ENCODE measurements around the gene PSMC1.
"Not testable (repeated sequence)": the region's sequence is repeated elsewhere in the genome, so short reads cannot be mapped to it uniquely, and the experiment has no call there.

PSMC1 gene

GRCh38 chr14:90256354-90257131 is at the start of gene PSMC1:
Gene PSMC1 (plus strand): TSS chr14:90256553. CDS start chr14:90256598, 45 bp downstream.
- FAIRE-seq (no peak), DNase-seq (ENCODE audit: low spot score) (peak; percentile 71)

- FAIRE-seq = no peak
- DNase-seq (ENCODE audit: low spot score) = no peak
These were observed 43.1 kb upstream of the PSMC1 start for GRCh38 chr14:90213099-90213748.

- FAIRE-seq = no peak
- no peak for DNase-seq (ENCODE audit: low spot score)
These were observed 27.9 kb upstream of the PSMC1 start for GRCh38 chr14:90228478-90228877.

GRCh38 chr14:90229942-90230341 is 26.4 kb upstream of the PSMC1 start:
- not testable (repeated sequence) for FAIRE-seq; DNase-seq (ENCODE audit: low spot score)

- FAIRE-seq = no peak
- no peak for DNase-seq (ENCODE audit: low spot score)
These were observed 21.0 kb upstream of the PSMC1 start for GRCh38 chr14:90235179-90235976.

- no peak for DNase-seq (ENCODE audit: low spot score)
- no peak for FAIRE-seq
These were observed 17.2 kb upstream of the PSMC1 start for GRCh38 chr14:90239139-90239538.

GRCh38 chr14:90242444-90242843 is 13.9 kb upstream of the PSMC1 start:
- FAIRE-seq (no peak), DNase-seq (ENCODE audit: low spot score) (no peak)

- FAIRE-seq = no peak
- no peak for DNase-seq (ENCODE audit: low spot score)
These were observed 9.4 kb upstream of the PSMC1 start for GRCh38 chr14:90246936-90247335.

- FAIRE-seq; DNase-seq (ENCODE audit: low spot score): not testable (repeated sequence)
These were observed 8.9 kb upstream of the PSMC1 start for GRCh38 chr14:90247441-90247840.

- DNase-seq (ENCODE audit: low spot score) = no peak
These were observed 7.8 kb upstream of the PSMC1 start for GRCh38 chr14:90248594-90248993.

GRCh38 chr14:90253826-90254225 is 2.5 kb upstream of the PSMC1 start:
- no peak for FAIRE-seq
- DNase-seq (ENCODE audit: low spot score) = no peak

More at GRCh38 chr14:90248594-90248993, 7.8 kb upstream of the PSMC1 start:
- no peak for FAIRE-seq

- DNase-seq (ENCODE audit: low spot score) (no peak), FAIRE-seq (no peak)
These were observed 482 bp upstream of the PSMC1 start for GRCh38 chr14:90255871-90256270.

GRCh38 chr14:90263748-90264449 is 7.5 kb downstream of the PSMC1 start:
- DNase-seq (ENCODE audit: low spot score) = no peak
- no peak for FAIRE-seq

GRCh38 chr14:90266441-90267154 is 10.2 kb downstream of the PSMC1 start:
- FAIRE-seq = no peak
- DNase-seq (ENCODE audit: low spot score) = no peak

- no peak for DNase-seq (ENCODE audit: low spot score)
- no peak for FAIRE-seq
These were observed 12.1 kb downstream of the PSMC1 start for GRCh38 chr14:90268420-90268819.

- no peak for FAIRE-seq
- no peak for DNase-seq (ENCODE audit: low spot score)
These were observed 16.2 kb downstream of the PSMC1 start for GRCh38 chr14:90272523-90272922.

GRCh38 chr14:90273532-90273931 is 17.2 kb downstream of the PSMC1 start:
- DNase-seq (ENCODE audit: low spot score) (no peak), FAIRE-seq (no peak)

- DNase-seq (ENCODE audit: low spot score) = no peak
- no peak for FAIRE-seq
These were observed 17.7 kb downstream of the PSMC1 start for GRCh38 chr14:90274019-90274418.

- no peak for FAIRE-seq
- DNase-seq (ENCODE audit: low spot score) = peak; percentile 45
These were observed 18.6 kb downstream of the PSMC1 start for GRCh38 chr14:90274808-90275457.

- DNase-seq (ENCODE audit: low spot score) (peak; percentile 4), FAIRE-seq (no peak)
These were observed 19.1 kb downstream of the PSMC1 start for GRCh38 chr14:90275458-90275814.

All from RCC 7860 (cell line).